Prostate gland (tissue), 2 donors: ENCODE results near the gene ADGRD1.

Experiments used
- CTCF ChIP-seq, 4 experiments: fragments of 200-600 bp in 2 of 4; fragments of 450-650 bp in 2 of 4; sonication (generic) in 2 of 4; IDR thresholded peaks; 1 replicate in 3 of 4; 2 replicates in 1 of 4; pipeline ENCODE4 v1.5.1; 2016 to 2019; ENCODE audit warnings: antibody characterized with exemption in 4 of 4, mild to moderate bottlenecking in 2 of 4, moderate library complexity in 2 of 4
- POLR2A ChIP-seq: fragments of 450-650 bp; IDR thresholded peaks from one replicate; pipeline ENCODE4 v1.6.1; 2016; ENCODE audit warnings: antibody characterized with exemption, mild to moderate bottlenecking
- POLR2AphosphoS5 ChIP-seq: sonication (generic); formaldehyde crosslinking; IDR thresholded peaks from one replicate; pipeline ENCODE4 v1.6.1; 2017; ENCODE audit warnings: antibody characterized with exemption

- no peak for TF ChIP-seq CTCF (IDR thresholded peaks at IDR 0.05)
- no peak for TF ChIP-seq POLR2AphosphoS5
- TF ChIP-seq POLR2A: no peak
These were observed 50.0 kb downstream of the ADGRD1 start for GRCh38 chr12:131003716-131004045.
